ENCODE measurements around the gene C1orf167. TPM values are rescaled to one million over a fixed set of nuclear protein-coding genes. Genes with fewer than 3 reads are reported as not detected.

C1orf167 gene
- total RNA-seq, 1 experiment from 2014 or later: not detected

DNA sequence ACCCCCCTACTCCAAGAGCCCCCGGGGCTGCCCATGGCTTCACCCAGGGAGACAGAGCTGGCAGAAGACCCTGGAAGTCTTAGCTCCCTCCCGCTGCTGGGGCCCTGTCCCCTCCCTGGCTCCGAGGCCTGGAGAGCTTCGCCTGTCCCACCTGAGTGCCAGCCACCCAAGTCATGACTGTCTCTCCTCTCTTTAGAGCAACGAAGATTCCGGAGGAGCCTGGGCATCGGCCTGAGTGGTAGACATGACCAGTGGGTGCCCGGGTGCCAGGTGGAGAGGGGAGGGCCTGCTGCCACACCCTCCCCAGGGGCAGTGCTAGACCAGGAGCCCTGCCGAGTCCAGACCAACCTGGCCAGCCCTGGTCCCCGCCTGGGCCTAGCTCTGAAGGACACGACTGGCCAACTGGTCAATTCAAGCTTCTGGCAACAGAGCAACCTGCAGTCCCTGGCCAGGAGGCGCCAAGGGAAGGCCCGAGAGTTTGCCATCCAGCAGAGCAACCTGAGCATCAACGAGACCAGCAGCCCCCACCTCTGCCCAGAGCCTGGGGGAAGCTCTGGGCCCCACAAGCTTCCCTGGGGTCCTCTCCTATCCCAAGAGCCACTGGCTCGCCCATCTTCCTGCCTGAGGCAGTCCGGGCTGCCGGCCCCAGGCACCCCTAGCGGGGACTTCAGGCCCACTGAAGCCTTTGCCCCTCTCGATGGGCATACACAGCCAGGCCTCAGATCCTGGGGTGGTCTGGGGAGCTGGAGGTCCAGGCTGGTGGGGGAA is 3.9 kb downstream of the C1orf167 start:
- no peaks in the 10 kb centered on the region for H3K4me1 ChIP-seq
- no peak for DNase-seq
- no peak overlapping the region for H3K4me3 ChIP-seq
- no peak overlapping the region for H3K27ac ChIP-seq
- H3K36me3 ChIP-seq: no peaks in the 10 kb centered on the region
- peaks cover 17% of the 10 kb centered on the region; the same call in 1 of the 2 replicates for H3K27me3 ChIP-seq
- H3K9me3 ChIP-seq (replicated peaks): no peaks in the 10 kb centered on the region

DNA sequence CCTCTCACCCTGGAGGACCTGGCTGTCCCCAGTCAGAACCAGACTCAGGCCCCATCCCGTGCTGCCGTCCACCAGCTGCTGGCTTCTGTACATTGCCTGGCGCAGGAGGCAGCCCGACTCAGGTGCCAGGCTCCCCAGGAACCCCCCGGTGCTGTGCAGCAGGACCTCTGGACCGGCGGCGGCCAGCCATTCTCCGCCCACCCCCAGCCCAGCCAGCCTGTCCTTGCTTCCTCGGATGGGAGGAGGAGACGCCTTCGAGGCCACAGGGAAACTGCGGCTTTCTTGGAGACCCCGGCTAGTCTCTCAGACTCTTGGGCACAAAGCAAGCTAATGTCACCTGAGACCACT is 4.4 kb downstream of the C1orf167 start:
- Histone ChIP-seq H3K9me3 (replicated peaks) (no peaks in the 10 kb centered on the region), H3K4me1 (no peaks in the 10 kb centered on the region), H3K27ac (no peak overlapping the region), H3K4me3 (no peak overlapping the region), H3K27me3 (peaks cover 14% of the 10 kb centered on the region; the same call in 1 of the 2 replicates), H3K36me3 (no peaks in the 10 kb centered on the region)
- DNase-seq: no peak

DNA sequence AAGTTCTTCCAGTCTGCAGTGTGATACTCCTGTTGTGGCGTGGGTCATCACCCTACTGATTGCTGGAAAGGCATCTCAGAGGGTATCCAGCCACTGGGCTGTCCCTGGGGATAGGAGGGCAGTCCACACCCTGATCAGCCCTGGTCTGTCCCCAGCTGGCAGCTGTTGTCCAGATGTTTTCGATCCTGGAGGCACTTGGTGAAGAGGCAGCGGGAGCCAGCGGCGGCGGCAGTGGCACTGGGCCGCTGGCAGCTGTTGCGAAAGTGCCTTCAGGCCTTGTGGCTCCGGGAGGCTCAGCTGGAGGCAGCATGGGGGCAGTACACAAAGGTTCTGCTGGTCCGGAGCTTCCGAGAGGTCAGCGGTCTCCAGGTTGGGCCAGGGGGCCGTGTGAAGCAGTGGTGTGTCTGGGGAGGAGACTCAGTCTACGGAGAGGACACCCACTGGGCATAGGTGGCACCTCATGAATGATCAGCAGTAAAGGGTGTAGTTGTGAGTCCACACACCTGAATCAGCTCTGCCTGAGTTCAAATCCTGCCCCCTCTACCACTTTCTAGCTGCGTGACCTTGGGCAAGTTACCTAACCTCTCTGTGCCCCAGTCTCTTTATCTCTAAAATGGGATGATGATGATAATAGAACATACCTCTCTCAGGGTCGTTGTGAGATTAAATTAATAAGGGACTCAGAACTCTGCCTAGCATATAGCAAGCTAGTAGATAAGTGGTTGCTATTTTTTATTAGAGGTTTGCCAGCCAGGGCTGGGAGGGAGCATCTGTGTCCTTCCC is 6.1 kb downstream of the C1orf167 start:
- Histone ChIP-seq H3K4me1 (no peaks in the 10 kb centered on the region), H3K27ac (no peak overlapping the region), H3K9me3 (replicated peaks) (no peaks in the 10 kb centered on the region), H3K4me3 (no peak overlapping the region), H3K36me3 (no peaks in the 10 kb centered on the region), H3K27me3 (peaks cover 14% of the 10 kb centered on the region; the same call in 1 of the 2 replicates)
- DNase-seq: peak in 1 of 2 experiments; percentile 38

DNA sequence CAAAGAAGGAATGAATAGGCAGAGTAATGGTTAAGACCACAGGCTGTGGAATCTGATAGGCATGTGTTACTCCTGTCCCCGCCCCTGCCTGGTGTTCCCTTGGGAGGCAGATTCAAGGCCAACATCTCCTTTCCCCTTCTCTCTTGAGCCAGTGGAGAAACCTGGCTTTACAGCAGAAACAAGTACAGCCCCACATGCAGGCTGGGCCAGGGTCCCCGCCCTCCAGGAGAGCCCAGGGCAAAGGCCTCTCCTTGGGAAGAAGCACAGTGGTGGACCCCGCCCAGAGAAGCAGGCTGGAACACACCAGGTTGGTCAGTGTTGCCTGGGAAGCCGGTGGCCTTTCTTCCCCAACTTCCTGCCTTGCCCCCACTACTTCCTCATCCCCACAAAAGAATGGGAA is 6.8 kb downstream of the C1orf167 start:
- no peak for DNase-seq
- Histone ChIP-seq H3K4me1 (no peaks in the 10 kb centered on the region), H3K27ac (no peak overlapping the region), H3K4me3 (no peak overlapping the region), H3K36me3 (no peaks in the 10 kb centered on the region), H3K27me3 (peaks cover 14% of the 10 kb centered on the region; the same call in 1 of the 2 replicates), H3K9me3 (replicated peaks) (no peaks in the 10 kb centered on the region)

DNA sequence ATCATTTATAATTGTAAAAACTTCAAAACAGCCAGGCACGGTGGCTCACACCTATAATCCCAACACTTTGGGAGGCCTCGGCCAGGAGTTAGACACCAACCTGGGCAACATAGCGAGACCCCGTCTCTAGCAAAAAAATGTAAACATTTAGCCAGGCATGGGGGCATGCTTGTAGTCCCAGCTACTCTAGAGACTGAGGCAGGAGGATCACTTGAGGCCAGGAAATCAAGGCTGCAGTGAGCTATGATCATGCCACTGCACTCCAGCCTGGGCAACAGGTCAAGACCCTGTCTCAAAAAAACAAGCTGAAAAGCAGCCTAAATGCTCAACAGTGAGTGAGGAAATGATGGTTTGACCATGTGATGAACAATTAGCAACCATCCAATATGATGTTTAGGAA is 7.3 kb downstream of the C1orf167 start:
- Histone ChIP-seq H3K4me1 (no peaks in the 10 kb centered on the region), H3K9me3 (replicated peaks) (no peaks in the 10 kb centered on the region)
- no peak for DNase-seq

DNA sequence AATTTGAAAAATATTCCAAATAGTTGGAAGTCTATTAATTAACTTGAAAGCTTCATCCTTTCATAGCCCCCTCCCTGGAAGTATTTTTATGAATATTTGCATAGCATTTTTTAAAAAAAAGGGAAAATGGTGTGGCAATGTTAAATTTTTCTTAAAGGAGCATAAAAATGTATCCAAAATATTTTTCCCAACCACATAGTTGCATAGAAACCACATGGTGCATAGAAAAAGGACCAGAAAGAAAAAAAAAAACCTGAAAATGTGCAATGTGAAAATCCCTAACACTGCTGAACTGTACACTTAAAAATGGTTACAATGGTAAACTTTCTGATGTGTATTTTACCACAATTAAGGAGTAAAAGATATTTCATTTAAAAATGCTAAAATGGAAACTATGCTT is 8.0 kb downstream of the C1orf167 start:
- H3K4me1 ChIP-seq: no peaks in the 10 kb centered on the region
- DNase-seq: no peak
- H3K36me3 ChIP-seq: no peaks in the 10 kb centered on the region
- no peak overlapping the region for H3K4me3 ChIP-seq
- peaks cover 23% of the 10 kb centered on the region; the same call in 1 of the 2 replicates for H3K27me3 ChIP-seq
- no peak overlapping the region for H3K27ac ChIP-seq
- H3K9me3 ChIP-seq (replicated peaks): no peaks in the 10 kb centered on the region

More for the DNA sequence above, 7.3 kb downstream of the C1orf167 start:
- Histone ChIP-seq H3K27ac (no peak overlapping the region), H3K4me3 (no peak overlapping the region), H3K27me3 (peaks cover 15% of the 10 kb centered on the region; the same call in 1 of the 2 replicates), H3K36me3 (no peaks in the 10 kb centered on the region)

DNA sequence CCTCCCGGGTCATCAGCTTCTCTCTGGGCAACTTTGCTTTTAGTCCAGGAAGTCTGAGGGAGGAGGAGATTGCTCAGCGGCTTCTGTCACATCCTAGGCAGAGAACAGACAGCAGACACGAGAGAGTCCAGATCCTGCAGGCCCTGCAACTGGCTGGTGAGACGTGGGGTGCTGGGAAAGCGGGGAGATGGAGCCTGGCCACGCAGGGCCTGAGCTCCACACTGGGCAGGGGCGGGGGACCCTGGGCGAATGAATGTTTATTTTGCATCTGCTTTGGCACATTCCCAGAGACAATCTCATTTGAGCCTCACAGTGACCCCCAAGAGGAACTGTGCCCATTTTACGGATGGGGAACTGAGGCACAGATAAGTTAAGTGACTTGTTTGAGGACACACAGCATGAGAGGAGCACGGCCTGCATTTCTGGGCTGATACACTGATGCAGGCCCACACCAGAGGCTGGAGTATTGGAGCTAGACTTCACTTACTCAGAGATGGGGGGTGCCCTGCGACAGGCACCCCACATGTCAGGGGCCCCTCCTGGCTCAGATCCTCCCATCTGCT is 9.6 kb downstream of the C1orf167 start:
- H3K4me3 ChIP-seq: no peak overlapping the region
- no peaks in the 10 kb centered on the region for H3K4me1 ChIP-seq
- DNase-seq: no peak
- H3K27ac ChIP-seq: no peak overlapping the region
- H3K27me3 ChIP-seq: peaks cover 32% of the 10 kb centered on the region; the same call in 1 of the 2 replicates
- H3K36me3 ChIP-seq: no peaks in the 10 kb centered on the region
- no peaks in the 10 kb centered on the region for H3K9me3 ChIP-seq (replicated peaks)

DNA sequence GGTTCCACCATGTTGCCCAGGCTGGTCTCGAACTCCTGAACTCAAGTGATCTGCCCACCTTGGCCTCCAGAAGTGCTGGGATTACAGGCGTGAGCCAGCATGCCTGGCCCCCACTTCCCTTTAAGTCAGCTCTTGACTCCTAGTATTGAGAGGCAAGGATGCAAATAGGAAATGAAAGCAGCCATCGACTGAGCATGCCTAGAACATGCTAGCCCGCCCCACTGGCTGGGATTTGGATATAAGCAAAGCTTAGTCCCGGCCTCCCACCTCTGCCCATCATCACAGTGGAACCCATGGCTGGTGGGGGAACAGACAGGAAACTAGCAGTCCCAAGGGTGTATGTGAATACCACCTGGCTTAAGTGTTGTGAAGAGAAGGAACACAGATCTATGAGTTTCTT is 10.5 kb downstream of the C1orf167 start:
- no peak overlapping the region for H3K27ac ChIP-seq
- no peaks in the 10 kb centered on the region for H3K9me3 ChIP-seq (replicated peaks)
- no peak for DNase-seq
- no peaks in the 10 kb centered on the region for H3K4me1 ChIP-seq
- H3K36me3 ChIP-seq: no peaks in the 10 kb centered on the region
- H3K27me3 ChIP-seq: peaks cover 29% of the 10 kb centered on the region; the same call in 1 of the 2 replicates
- no peak overlapping the region for H3K4me3 ChIP-seq

DNA sequence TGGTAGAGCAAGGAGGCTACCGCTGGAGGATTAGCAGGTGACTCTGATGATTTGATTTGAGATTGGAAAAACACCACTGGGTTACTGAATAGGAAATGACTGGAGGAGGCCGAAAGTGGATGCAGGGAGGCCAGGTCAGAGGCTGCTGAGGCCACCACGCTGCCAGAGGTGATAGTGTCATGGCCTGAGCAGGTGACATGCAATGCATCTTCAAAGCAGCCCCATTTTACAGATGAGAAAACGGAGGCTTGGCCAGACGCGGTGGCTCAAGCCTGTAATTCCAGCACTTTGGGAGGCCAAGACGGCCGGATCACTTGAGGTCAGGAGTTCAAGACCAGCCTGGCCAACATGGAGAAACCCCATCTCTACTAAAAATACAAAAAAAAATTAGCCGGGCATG is 12.8 kb downstream of the C1orf167 start:
- Histone ChIP-seq H3K36me3 (no peaks in the 10 kb centered on the region), H3K27ac (no peak overlapping the region), H3K9me3 (replicated peaks) (no peaks in the 10 kb centered on the region), H3K27me3 (peaks cover 25% of the 10 kb centered on the region; the same call in 1 of the 2 replicates), H3K4me1 (no peaks in the 10 kb centered on the region), H3K4me3 (no peak overlapping the region)
- DNase-seq: no peak

DNA sequence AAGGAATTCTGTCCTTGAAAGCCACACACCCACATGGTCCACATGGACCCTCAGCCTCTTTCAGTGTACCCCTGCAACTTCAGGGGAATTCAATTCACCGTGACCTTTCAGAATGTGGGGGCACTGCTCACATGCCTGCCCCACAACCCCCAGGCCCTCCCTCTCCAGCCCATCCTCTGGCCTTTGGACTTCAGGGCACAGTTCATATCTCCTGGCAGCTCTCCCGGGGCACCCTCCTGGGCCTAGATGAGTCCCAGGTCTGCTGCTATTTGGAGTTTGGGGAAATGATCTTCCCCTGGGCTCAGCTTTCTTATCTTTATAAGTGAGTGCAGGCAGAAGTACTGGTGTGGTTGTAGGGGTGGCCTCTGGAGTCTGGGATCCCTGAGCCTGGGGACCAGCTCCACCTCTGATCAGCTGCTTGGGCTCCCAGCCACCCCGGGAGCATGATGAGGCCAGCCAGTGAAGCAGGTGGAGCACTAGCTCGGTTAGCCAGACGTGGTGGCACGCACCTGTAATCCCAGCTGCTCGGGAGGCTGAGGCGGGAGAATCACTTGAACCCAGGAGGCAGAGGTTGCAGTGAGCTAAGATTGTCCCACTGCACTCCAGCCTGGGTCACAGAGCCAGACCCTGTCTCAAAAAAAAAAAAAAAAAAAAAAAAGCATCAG is 15.8 kb downstream of the C1orf167 start:
- Histone ChIP-seq H3K9me3 (replicated peaks) (no peaks in the 10 kb centered on the region), H3K36me3 (no peaks in the 10 kb centered on the region), H3K4me3 (no peak overlapping the region), H3K4me1 (no peaks in the 10 kb centered on the region), H3K27ac (no peak overlapping the region), H3K27me3 (peaks cover 34% of the 10 kb centered on the region)
- no peak for DNase-seq

DNA sequence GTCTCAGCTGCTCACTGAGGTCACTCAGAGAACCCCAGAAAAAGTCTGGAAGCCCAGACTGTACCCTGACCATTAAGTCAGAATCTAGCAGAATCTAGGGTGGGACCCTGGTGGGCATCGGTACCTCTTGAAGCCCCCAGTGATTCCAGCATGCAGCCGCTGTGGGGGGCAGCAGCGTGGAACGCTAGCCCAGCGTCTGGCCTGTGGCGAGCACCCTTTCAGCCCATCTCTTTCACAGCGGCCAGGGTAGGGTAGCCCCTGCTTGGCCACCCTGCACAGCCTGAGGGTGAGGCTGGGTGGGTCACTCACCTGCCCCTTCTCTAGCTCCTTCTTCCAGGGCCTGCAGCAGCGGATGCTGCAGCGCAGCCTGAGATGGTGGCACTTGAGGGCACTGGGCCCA is 16.3 kb downstream of the C1orf167 start:
- Histone ChIP-seq H3K9me3 (replicated peaks) (no peaks in the 10 kb centered on the region), H3K27me3 (peaks cover 34% of the 10 kb centered on the region), H3K36me3 (no peaks in the 10 kb centered on the region), H3K27ac (no peak overlapping the region), H3K4me3 (no peak overlapping the region), H3K4me1 (no peaks in the 10 kb centered on the region)
- no peak for DNase-seq

DNA sequence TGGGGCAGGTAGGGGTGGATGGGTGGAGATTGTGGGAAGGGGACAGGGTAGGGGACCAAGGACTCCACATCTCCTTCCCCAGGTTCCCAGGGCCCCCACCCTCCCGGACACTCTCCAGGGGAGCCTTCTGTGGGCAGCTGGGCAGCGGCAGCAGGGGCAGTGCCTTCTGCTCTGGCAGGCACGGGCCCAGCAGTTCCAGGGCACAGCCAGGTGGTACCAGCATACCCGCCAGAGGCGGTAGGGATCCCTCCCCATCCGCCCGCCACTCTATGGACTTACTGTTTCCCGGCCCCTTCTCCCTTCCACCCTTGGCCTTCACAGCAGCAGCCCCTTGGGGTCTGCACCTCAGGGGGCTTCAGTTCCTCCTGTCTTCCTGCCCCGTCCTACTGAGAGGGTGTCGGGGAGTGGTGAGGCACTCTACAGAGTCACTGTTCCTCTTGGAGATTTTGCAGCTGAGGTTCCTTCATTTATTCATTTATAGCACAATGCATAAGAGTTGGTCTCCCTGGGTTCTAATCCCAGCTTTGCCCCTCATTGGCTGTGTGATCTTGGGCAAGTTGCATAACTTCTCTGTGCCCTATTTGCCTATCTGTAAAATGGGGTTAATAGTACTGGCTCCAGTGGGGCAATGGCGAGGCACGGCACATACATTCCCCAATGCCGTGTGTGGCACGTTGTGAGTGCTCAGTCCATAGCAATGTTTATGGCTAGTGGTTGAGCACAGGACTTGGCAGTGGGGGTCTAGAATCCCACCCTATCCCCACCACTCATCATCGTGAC is 17.0 kb downstream of the C1orf167 start:
- DNase-seq: no peak
- Histone ChIP-seq H3K27ac (no peak overlapping the region), H3K9me3 (replicated peaks) (no peaks in the 10 kb centered on the region), H3K36me3 (no peaks in the 10 kb centered on the region), H3K4me3 (no peak overlapping the region), H3K4me1 (no peaks in the 10 kb centered on the region), H3K27me3 (peaks cover 34% of the 10 kb centered on the region)

DNA sequence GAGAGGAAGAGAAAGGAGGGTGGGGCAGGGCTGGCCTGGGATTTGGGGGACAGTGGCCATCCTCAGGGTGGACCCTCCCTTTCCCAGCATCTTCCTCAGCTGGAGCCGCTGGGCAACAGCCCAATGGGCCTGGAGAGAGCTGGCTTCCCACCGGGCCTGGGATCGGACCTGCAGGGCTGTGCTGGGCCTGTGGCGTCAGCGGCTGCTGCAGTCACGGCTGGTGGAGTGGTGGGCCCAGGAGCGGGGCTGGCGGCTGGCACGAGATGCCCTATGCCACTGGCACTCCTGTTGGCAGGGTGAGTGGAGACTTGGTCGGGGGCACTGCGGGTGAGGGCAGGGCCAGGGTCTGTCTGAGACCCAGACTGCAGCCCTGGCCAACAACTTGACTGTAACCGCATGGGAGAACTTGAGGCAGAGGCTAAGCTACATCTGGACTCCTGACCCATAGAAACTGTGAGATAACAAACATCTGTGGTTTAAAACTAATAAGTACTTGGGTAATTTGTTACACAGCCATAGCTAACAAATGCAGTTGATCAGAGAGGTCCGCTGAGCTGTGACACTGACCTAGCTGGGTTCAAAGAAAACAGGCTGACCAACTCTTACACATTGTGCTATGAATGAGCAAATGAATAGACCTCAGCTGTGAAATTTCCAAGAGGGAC is 17.9 kb downstream of the C1orf167 start:
- peaks cover 27% of the 10 kb centered on the region for H3K27me3 ChIP-seq
- no peaks in the 10 kb centered on the region for H3K4me1 ChIP-seq
- no peaks in the 10 kb centered on the region for H3K9me3 ChIP-seq (replicated peaks)
- no peaks in the 10 kb centered on the region for H3K36me3 ChIP-seq
- H3K4me3 ChIP-seq: no peak overlapping the region
- H3K27ac ChIP-seq: no peak overlapping the region
- no peak for DNase-seq
